Measurements from ENCODE around the gene SV2C. TPM values are rescaled to one million over a fixed set of nuclear protein-coding genes. Genes with fewer than 3 reads are reported as not detected.
A peak's percentile ranks its signal among the peaks of the same experiment; 100 is the strongest.

The SV2C gene
- total RNA-seq, 1 donor from 2014 or later, result not detected

GRCh38 chr5:76134003-76134402 lies 50.8 kb downstream of the SV2C start:
- TF ChIP-seq CTCF (conservative IDR thresholded peaks at IDR 0.05; ENCODE audit: low read depth, low read length), result no peak
- no peak overlapping the region for H3K4me3 ChIP-seq (ENCODE audit: low read depth, low read length)
- no peak for DNase-seq (ENCODE audit: low read depth)

DNA sequence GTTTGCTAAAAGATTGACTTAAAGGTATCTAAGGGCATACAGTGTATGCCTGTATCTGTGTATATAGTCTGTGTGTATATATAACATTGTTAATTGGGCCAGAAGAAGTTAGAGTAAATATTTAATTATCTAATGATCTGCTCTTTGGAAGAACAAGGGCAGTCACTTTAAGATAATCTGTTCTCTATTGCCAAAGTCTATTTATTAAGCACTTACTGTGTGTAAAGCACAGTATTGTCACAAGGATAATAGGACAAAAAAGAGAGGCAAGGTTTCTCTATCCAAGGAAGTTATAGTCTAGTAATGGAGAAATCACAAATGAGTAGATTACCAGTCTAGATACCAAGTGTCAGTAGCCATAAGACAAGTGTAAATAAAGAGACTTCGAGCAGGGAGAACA lies 51.5 kb downstream of the SV2C start:
- no peak for DNase-seq (ENCODE audit: low read depth)
- TF ChIP-seq CTCF (conservative IDR thresholded peaks at IDR 0.05; ENCODE audit: low read depth, low read length), result no peak
- no peak overlapping the region for H3K4me3 ChIP-seq (ENCODE audit: low read depth, low read length)

GRCh38 chr5:76137887-76138542 lies 54.8 kb downstream of the SV2C start:
- no peak for DNase-seq (ENCODE audit: low read depth)
- TF ChIP-seq CTCF (conservative IDR thresholded peaks at IDR 0.05; ENCODE audit: low read depth, low read length), result no peak
- H3K4me3 ChIP-seq (ENCODE audit: low read depth, low read length), result no peak overlapping the region

DNA sequence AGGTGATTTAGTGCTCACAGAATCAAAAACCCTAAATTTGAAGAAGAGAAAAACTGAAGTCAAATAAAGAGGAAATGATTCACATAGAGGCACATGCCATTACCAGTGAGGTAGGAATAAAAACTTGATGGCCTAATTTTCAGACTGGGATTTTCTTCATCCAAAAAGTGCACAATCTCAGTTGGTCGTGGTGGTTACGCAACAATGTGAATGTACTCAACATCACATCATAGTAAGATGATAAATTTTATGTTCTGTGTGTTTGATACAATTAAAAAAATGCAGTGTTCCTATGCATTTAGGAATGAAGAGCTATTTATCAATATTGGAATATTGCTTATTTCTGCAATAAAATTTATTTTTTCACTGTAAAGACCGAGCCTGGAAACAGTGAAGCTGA lies 60.7 kb downstream of the SV2C start:
- TF ChIP-seq CTCF (conservative IDR thresholded peaks at IDR 0.05; ENCODE audit: low read depth, low read length), result no peak
- H3K4me3 ChIP-seq (ENCODE audit: low read depth, low read length), result no peak overlapping the region
- no peak for DNase-seq (ENCODE audit: low read depth)

GRCh38 chr5:76144513-76145274 lies 61.5 kb downstream of the SV2C start:
- TF ChIP-seq CTCF (conservative IDR thresholded peaks at IDR 0.05; ENCODE audit: low read depth, low read length), result no peak
- no peak for DNase-seq (ENCODE audit: low read depth)
- no peak overlapping the region for H3K4me3 ChIP-seq (ENCODE audit: low read depth, low read length)

- no peak for DNase-seq (ENCODE audit: low read depth)
- TF ChIP-seq CTCF (conservative IDR thresholded peaks at IDR 0.05; ENCODE audit: low read depth, low read length), result peak; percentile 49
- H3K4me3 ChIP-seq (ENCODE audit: low read depth, low read length), result no peak overlapping the region
Observed at GRCh38 chr5:76145945-76146344, 62.8 kb downstream of the SV2C start.
